SK-N-SH (cell line): Measurements from ENCODE around the gene RBM34. TPM values are rescaled to one million over a fixed set of nuclear protein-coding genes. Genes with fewer than 3 reads are reported as not detected.
A peak's percentile ranks its signal among the peaks of the same experiment; 100 is the strongest.

ENCODE experiments used
- CTCF ChIA-PET: fragments of 300-600, 350-600 bp; formaldehyde crosslinking; extraction: SDS; loops from one replicate; lab custom pipeline; 2021; lab: Yijun Ruan, JAX
- POLR2A ChIA-PET: fragments of 350-600 bp; sonication (Branson Sonifier 250); formaldehyde crosslinking; extraction: SDS; loops from one replicate; lab custom pipeline; 2020; ENCODE audit warnings: antibody characterized with exemption, inconsistent platforms; lab: Yijun Ruan, JAX
- DNase-seq: peaks from one replicate; pipeline ENCODE4 v3.0.0; 2012
- H2AFZ ChIP-seq: fragments of 200-600 bp; sonication (generic); 2 replicates; pipeline ENCODE4 v1.8.1; 2016; ENCODE audit warnings: antibody characterized with exemption, mild to moderate bottlenecking, low read depth
- H3F3A ChIP-seq: fragments of 200-600 bp; sonication (generic); replicated peaks from 2 replicates; pipeline ENCODE3; 2016; ENCODE audit warnings: antibody characterized with exemption, mild to moderate bottlenecking; ENCODE audit not compliant: insufficient read depth
- H3K27ac ChIP-seq, 2 experiments: fragments of 200-500 bp in 1 of 2; fragments of 200-600 bp in 1 of 2; sonication (Bioruptor generic) in 1 of 2; sonication (generic), shearing (Covaris generic) in 1 of 2; 2 replicates each; pipeline versions ENCODE4 v1.5.1 to v1.6.1; 2014 to 2016; ENCODE audit warnings: low read depth in 2 of 2, inconsistent platforms in 1 of 2, low read length in 1 of 2, mild to moderate bottlenecking in 1 of 2, mixed read lengths in 1 of 2
- H3K27me3 ChIP-seq: fragments of 200-600 bp; sonication (generic), shearing (Covaris generic); 2 replicates; pipeline ENCODE4 v1.6.1; 2016; ENCODE audit warnings: mixed run types; ENCODE audit not compliant: insufficient read depth
- H3K36me3 ChIP-seq, 2 experiments: fragments of 200-500 bp in 1 of 2; fragments of 200-600 bp in 1 of 2; sonication (Bioruptor generic) in 1 of 2; sonication (generic) in 1 of 2; replicated peaks in 1 of 2; 2 replicates each; pipeline versions ENCODE3 to v1.5.1; 2014 to 2016; ENCODE audit warnings: low read length in 1 of 2, mild to moderate bottlenecking in 1 of 2; ENCODE audit not compliant: insufficient read depth in 2 of 2, control insufficient read depth in 1 of 2
- H3K4me1 ChIP-seq, 2 experiments: fragments of 200-500 bp in 1 of 2; fragments of 200-600 bp in 1 of 2; sonication (Bioruptor generic) in 1 of 2; sonication (generic), shearing (Covaris generic) in 1 of 2; 2 replicates each; pipeline versions ENCODE4 v1.5.1 to v1.6.1; 2014 to 2016; ENCODE audit warnings: low read depth in 1 of 2, low read length in 1 of 2, mixed run types in 1 of 2; ENCODE audit not compliant: insufficient read depth in 2 of 2, control insufficient read depth in 1 of 2
- H3K4me2 ChIP-seq: fragments of 200-600 bp; sonication (generic), shearing (Covaris generic); 2 replicates; pipeline ENCODE4 v1.6.1; 2017; ENCODE audit warnings: mixed run types
- H3K4me3 ChIP-seq, 2 experiments: fragments of 200-500 bp in 1 of 2; fragments of 200-600 bp in 1 of 2; sonication (Bioruptor generic) in 1 of 2; sonication (generic), shearing (Covaris generic) in 1 of 2; 2 replicates each; pipeline versions ENCODE4 v1.5.1 to v1.8.1; 2014 to 2016; ENCODE audit warnings: low read depth in 2 of 2, inconsistent platforms in 1 of 2, low read length in 1 of 2, mild to moderate bottlenecking in 1 of 2, mixed read lengths in 1 of 2, moderate library complexity in 1 of 2
- H3K79me2 ChIP-seq: fragments of 200-600 bp; sonication (generic); 2 replicates; pipeline ENCODE4 v1.8.1; 2017; ENCODE audit warnings: mild to moderate bottlenecking; ENCODE audit not compliant: insufficient read depth
- H3K9ac ChIP-seq: fragments of 200-600 bp; sonication (generic); 2 replicates; pipeline ENCODE4 v1.6.1; 2017; ENCODE audit warnings: mixed run types
- H3K9me2 ChIP-seq: fragments of 200-600 bp; sonication (generic); 2 replicates; pipeline ENCODE4 v1.6.1; 2017; ENCODE audit warnings: mixed run types
- H3K9me3 ChIP-seq: fragments of 200-600 bp; sonication (generic); 2 replicates; pipeline ENCODE4 v1.6.1; 2017; ENCODE audit warnings: mixed run types, mild to moderate bottlenecking, moderate library complexity
- H4K20me1 ChIP-seq: fragments of 200-600 bp; sonication (generic); 2 replicates; pipeline ENCODE4 v1.6.1; 2017; ENCODE audit warnings: mild to moderate bottlenecking, mixed run types; ENCODE audit not compliant: insufficient read depth
- CHD2 ChIP-seq: fragments of 150-350 bp; IDR thresholded peaks from 2 replicates; pipeline ENCODE4 v1.6.1; 2018; ENCODE audit warnings: low read length; ENCODE audit not compliant: partially characterized antibody
- EP300 ChIP-seq, 2 experiments: IDR thresholded peaks; 2 replicates each; pipeline versions ENCODE4 v1.4.0 to v1.6.1; 2012; ENCODE audit warnings: borderline replicate concordance in 1 of 2, low read depth in 1 of 2, low read length in 1 of 2
- FOXJ3 ChIP-seq: sonication (generic); formaldehyde crosslinking; IDR thresholded peaks from 2 replicates; pipeline ENCODE4 v1.5.1; 2020; ENCODE audit warnings: mild to moderate bottlenecking, missing genetic modification reagents
- GABPA ChIP-seq: IDR thresholded peaks from 2 replicates; pipeline ENCODE4 v1.4.0; 2012; ENCODE audit warnings: low read depth, mild to moderate bottlenecking
- JUND ChIP-seq: IDR thresholded peaks from 2 replicates; pipeline ENCODE4 v1.4.0; 2012
- MEF2A ChIP-seq: IDR thresholded peaks from 2 replicates; pipeline ENCODE4 v1.4.0; 2012; ENCODE audit warnings: low read depth, borderline replicate concordance
- MXI1 ChIP-seq: IDR thresholded peaks from 2 replicates; pipeline ENCODE4 v1.6.1; 2012; ENCODE audit warnings: mild to moderate bottlenecking, low read depth, low read length, improper control_type of control experiment
- NFIC ChIP-seq: IDR thresholded peaks from 2 replicates; pipeline ENCODE4 v1.4.0; 2012; ENCODE audit warnings: borderline replicate concordance
- TEAD4 ChIP-seq: IDR thresholded peaks from 2 replicates; pipeline ENCODE4 v1.4.0; 2012; ENCODE audit warnings: mild to moderate bottlenecking, borderline replicate concordance; ENCODE audit not compliant: insufficient read depth
- WGBS: methylation state at CpG from one replicate; pipeline ENCODE4 v1.1.6; 2017; ENCODE audit warnings: low lambda C conversion rate; 5-methylcytosine and 5-hydroxymethylcytosine counted together
- polyA plus RNA-seq, 3 experiments: library from polyadenylated mRNA; depleted of rRNA; stranded (reverse); fragments of >200 nt; gene quantifications; 2 replicates each; pipeline ENCODE4 v1.2.3, GENCODE V29; 2012
- TF ChIP-seq, protein P1 (sequence below): IDR thresholded peaks from 2 replicates; pipeline ENCODE4 v1.4.0; 2012; ENCODE audit warnings: low read depth
- TF ChIP-seq, protein P2 (sequence below): fragments of 150-350 bp; IDR thresholded peaks from 2 replicates; pipeline ENCODE4 v1.6.1; 2017; ENCODE audit warnings: antibody characterized with exemption, low read length, low read depth, borderline replicate concordance

The RBM34 gene
- polyA plus RNA-seq, 1 of the 3 experiments (the other 2 are of a cell fraction): 39.9 TPM

DNA sequence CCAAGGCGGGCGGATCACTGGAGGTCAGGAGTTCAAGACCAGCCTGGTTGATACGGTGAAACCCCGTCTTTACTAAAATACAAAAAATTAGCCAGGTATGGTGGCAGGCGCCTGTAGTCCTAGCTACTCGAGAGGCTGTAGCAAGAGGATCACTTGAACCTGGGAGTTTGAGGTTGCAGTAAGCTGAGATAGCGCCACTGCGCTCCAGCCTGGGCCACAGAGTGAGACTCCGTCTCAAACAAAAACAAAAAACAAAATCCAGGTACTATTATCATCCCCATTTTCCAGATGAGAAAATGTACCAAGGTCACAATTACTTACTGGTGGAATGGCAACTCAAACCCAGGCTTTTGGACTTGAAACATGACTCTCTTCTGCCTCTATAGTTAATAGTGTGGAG, 36.9 kb downstream of the RBM34 start:
- TF ChIP-seq MEF2A (no peak), NFIC (no peak), TEAD4 (no peak), JUND (no peak), GABPA (no peak), CHD2 (no peak)
- TF ChIP-seq, protein P1, sequence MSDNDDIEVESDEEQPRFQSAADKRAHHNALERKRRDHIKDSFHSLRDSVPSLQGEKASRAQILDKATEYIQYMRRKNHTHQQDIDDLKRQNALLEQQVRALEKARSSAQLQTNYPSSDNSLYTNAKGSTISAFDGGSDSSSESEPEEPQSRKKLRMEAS: no peak
- TF ChIP-seq, protein P2, sequence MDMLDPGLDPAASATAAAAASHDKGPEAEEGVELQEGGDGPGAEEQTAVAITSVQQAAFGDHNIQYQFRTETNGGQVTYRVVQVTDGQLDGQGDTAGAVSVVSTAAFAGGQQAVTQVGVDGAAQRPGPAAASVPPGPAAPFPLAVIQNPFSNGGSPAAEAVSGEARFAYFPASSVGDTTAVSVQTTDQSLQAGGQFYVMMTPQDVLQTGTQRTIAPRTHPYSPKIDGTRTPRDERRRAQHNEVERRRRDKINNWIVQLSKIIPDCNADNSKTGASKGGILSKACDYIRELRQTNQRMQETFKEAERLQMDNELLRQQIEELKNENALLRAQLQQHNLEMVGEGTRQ: no peak
- Histone ChIP-seq H4K20me1 (peaks cover 80% of the 10 kb centered on the region), H3K4me2 (0 out of 2 replicates have a peak overlapping the region, but pooled peaks have one; percentile 18), H3K36me3 (peaks cover 36 to 40% of the 10 kb centered on the region in 2 experiments), H3K27ac (no peak overlapping the region), H2AFZ (no peak overlapping the region), H3K9ac (no peak overlapping the region), H3K27me3 (no peaks in the 10 kb centered on the region), H3K9me2 (no peaks in the 10 kb centered on the region), H3K4me3 (no peak overlapping the region; a peak in 1 of 4 replicates), H3K79me2 (peaks cover 95% of the 10 kb centered on the region), H3K4me1 (peaks cover 9 to 10% of the 10 kb centered on the region in 2 experiments; a peak in 3 of 4 replicates), H3K9me3 (no peaks in the 10 kb centered on the region), H3F3A (peaks cover 8% of the 10 kb centered on the region)
- POLR2A ChIA-PET: no interaction called here
- CTCF ChIA-PET: interaction anchor here (0.9 to 4.9 kb wide), 2 partner anchors 20 to 293 kb away, joined by 5 to 25 read pairs; no protein-coding TSS in a partner anchor
- WGBS: 99% methylated on average over 9 of the region's 9 CpGs
- DNase-seq: no peak

DNA sequence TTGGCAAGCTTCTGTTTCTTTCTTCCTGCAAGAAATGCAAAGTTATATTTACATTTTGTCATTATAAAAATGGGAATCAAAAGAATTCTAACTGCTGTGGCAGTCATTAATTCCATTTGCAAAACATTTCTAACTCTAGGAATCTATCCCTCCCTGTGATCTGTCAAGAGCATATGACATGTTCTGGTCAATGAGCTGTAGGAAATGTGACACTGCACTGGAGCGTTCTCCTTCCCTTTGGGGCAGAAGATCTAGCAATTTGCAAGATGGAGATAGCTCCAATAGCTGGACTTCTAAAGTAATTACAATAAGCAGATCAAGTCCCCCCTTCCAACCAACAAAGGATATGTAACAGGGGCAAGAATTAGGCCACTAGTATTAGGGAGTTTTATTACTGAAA, 38.7 kb downstream of the RBM34 start:
- no peaks in the 10 kb centered on the region for H3K9me3 ChIP-seq
- no peak for DNase-seq
- peak overlapping the region in 1 of 2 experiments; percentile 26; a peak in 1 of 4 replicates for H3K27ac ChIP-seq
- H3K27me3 ChIP-seq: no peaks in the 10 kb centered on the region
- no peaks in the 10 kb centered on the region for H3K9me2 ChIP-seq
- H3K4me2 ChIP-seq: no peak overlapping the region
- no peak overlapping the region for H3K9ac ChIP-seq
- peaks cover 74% of the 10 kb centered on the region for H4K20me1 ChIP-seq
- H3K79me2 ChIP-seq: peaks cover 100% of the 10 kb centered on the region
- H3K4me1 ChIP-seq: peaks cover 9 to 10% of the 10 kb centered on the region in 2 experiments; a peak in 3 of 4 replicates
- H3K4me3 ChIP-seq: no peak overlapping the region
- H3F3A ChIP-seq: peaks cover 9% of the 10 kb centered on the region
- TF ChIP-seq FOXJ3 (CRISPR knock-in tag): no peak
- TF ChIP-seq EP300 (IDR thresholded peaks at IDR 0.05; ENCODE audit: borderline replicate concordance in 1 of 2, low read depth in 1 of 2, low read length in 1 of 2): 0 out of 4 replicates have a peak, but pooled peaks of 1 of the 2 experiments have one; percentile 10
- TF ChIP-seq MXI1: peak; percentile 68; the same call in 1 of the 2 replicates
- TF ChIP-seq, protein P1: no peak
- POLR2A ChIA-PET: no interaction called here
- H3K36me3 ChIP-seq: peaks cover 54 to 56% of the 10 kb centered on the region in 2 experiments
- WGBS: 32% methylated on average over 1 of the region's 1 CpG
- CTCF ChIA-PET: interaction anchor here (1.0 to 4.9 kb wide), 4 partner anchors 14 to 29 kb away, joined by 3 to 25 read pairs (median 4); no protein-coding TSS in a partner anchor
- no peak overlapping the region for H2AFZ ChIP-seq
